Stimulated activated CD4-positive, alpha-beta T cell treated with anti-CD3 and anti-CD28 coated beads, Interleukin-15, amount 100 ng/mL, for 24 hours (primary cell): Measurements from ENCODE around the gene MYPN.
"Not testable (repeated sequence)": the region's sequence is repeated elsewhere in the genome, so short reads cannot be mapped to it uniquely, and the experiment has no call there.

Experiments used
- DNase-seq: peaks from one replicate; pipeline ENCODE4 v3.0.0-alpha.2; 2020

Gene MYPN

GRCh38 chr10:68237173-68237572 is 127.9 kb downstream of the MYPN start:
- DNase-seq = no peak

- DNase-seq = no peak
These were observed 129.1 kb downstream of the MYPN start for GRCh38 chr10:68238371-68238770.

- no peak for DNase-seq
These were observed 129.8 kb downstream of the MYPN start for GRCh38 chr10:68239069-68239468.

- DNase-seq = no peak
These were observed 130.4 kb downstream of the MYPN start for GRCh38 chr10:68239596-68240150.

GRCh38 chr10:68242051-68242450 is 132.8 kb downstream of the MYPN start:
- no peak for DNase-seq

- not testable (repeated sequence) for DNase-seq
These were observed 137.1 kb downstream of the MYPN start for GRCh38 chr10:68246397-68246796.

- DNase-seq = no peak
These were observed 138.6 kb downstream of the MYPN start for GRCh38 chr10:68247931-68248330.

- DNase-seq = no peak
These were observed 140.0 kb downstream of the MYPN start for GRCh38 chr10:68249297-68249696.

GRCh38 chr10:68251151-68251550 is 141.9 kb downstream of the MYPN start:
- DNase-seq = no peak

GRCh38 chr10:68251625-68252495 is 142.6 kb downstream of the MYPN start:
- no peak for DNase-seq

GRCh38 chr10:68253346-68253745 is 144.1 kb downstream of the MYPN start:
- no peak for DNase-seq

- no peak for DNase-seq
These were observed 152.0 kb downstream of the MYPN start for GRCh38 chr10:68261132-68261856.
